Placental epithelial cell (primary cell): ENCODE data around the gene MTMR2. TPM values are rescaled to one million over a fixed set of nuclear protein-coding genes. Genes with fewer than 3 reads are reported as not detected.

Experiments
- small RNA-seq: library from RNA; depleted of rRNA; stranded (forward); fragments of <200 nt; gene quantifications from one replicate; pipeline ENCODE3, GENCODE V24; 2012
- total RNA-seq: library from RNA; depleted of rRNA; stranded (reverse); fragments of >200 nt; gene quantifications from 2 replicates; pipeline ENCODE4 v1.2.3, GENCODE V29; 2012

The MTMR2 gene
- 17.3 and 35.0 TPM in 2 replicates for total RNA-seq

GRCh38 chr11:95923728-95924413 is at the start of gene MTMR2:
Gene MTMR2, minus strand, starts transcription at chr11:95924107. Its CDS starts 153 bp downstream, at chr11:95923954.

DNA sequence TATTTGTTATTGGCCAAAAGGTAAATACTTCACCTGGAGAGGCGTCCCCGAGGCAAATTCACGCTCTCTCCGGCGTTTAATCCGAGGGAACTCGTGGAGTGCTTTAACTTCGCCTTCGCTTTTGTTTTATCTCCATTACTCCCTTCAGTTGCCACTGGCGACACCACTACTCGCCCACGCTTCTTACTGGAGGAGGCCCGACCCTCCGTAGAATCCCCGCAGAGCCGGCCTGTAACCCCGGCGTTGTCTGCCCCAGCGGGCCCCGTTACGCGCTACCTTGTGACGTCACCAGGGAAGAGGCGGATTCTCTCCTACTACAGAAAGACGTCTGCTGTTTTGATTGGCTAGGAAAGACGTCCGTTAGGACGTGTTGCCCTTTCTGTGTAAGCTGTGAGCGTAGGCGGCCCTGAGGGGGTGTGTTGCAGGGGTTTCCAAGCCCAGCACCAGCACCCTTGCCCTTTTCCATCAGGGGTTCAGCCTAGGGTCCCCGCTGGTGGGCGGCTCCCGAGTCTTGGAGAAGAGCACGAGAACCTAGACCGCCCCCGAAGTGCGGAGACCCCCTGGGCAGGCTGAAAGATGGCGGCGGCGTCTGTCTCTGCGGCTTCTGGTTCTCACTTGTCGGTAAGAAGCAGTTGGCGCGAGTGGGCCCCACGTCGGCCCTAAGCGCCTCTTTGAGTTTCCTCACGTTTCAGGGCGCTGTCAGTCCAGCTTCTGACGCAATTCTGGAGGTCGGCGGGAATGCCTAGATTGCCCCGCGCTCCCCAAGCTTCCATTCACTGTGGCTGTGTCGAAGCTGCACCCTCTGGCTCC is 133.6 kb downstream of the MTMR2 start, which contains the start of gene CEP57:
CEP57 (plus strand) TSS at position 376 of the 810 bp plus-strand sequence; CDS start at position 577, 201 bp downstream.

DNA sequence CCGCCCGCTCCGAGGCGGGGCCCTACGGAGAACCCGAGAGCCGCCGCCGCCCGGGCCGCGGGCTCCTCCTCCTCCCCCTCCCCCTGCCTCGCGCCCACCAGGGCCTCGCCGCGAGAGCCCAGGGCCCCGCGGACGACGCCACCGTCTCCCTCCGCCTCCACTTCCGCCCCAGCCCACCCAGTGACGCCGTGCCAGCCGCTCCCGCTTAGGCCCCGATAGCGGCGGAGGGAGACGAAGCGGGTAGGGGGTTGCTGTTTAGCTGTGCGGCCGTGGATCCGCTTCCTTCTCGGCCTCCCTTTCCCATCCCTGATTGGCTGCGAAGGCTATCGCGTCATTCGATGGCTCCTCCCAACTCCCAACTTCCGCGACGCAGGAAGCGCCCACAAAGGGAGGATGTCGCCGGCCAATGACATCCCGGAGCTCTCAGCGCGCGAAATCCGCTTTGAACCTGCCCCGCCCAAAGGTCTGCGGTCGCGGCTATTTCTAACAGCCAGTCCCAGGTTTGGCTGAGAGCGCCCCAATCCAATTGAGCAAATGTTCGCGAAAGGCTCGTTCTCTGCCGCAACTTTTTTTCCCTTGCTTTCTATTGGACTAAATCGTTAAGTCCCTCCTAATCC is 134.3 kb downstream of the MTMR2 start, which contains the start of gene FAM76B:
FAM76B (minus strand) TSS at position 277 of the 617 bp plus-strand sequence. CDS start 304 bp downstream, outside the sequence.

Small RNA genes lying within 50 kb of the gene (small RNA-seq; reads per million reads assigned to genes)
- gene RNA5SP345: 0.12 reads per million

Other genes starting within 250 kb of the MTMR2 start
- 17.4 and 23.2 TPM in 2 replicates for gene FAM76B, start 134.3 kb downstream of the MTMR2 start, total RNA-seq
- 40.0 and 41.2 TPM in 2 replicates for gene CEP57, start 133.6 kb downstream of the MTMR2 start, total RNA-seq